HFFc6 (cell line): Measurements from ENCODE around the gene GGACT. TPM values are rescaled to one million over a fixed set of nuclear protein-coding genes. Genes with fewer than 3 reads are reported as not detected.

Source experiments
- DNase-seq: peaks from one replicate; pipeline ENCODE4 v3.0.0-alpha.2; 2018
- H3K27ac Mint-ChIP-seq: 2 replicates; pipeline ENCODE4 v1.8.0; 2020; ENCODE audit warnings: mild to moderate bottlenecking, mixed read lengths
- H3K27me3 Mint-ChIP-seq: 2 replicates; pipeline ENCODE4 v1.8.0; 2021; ENCODE audit warnings: mild to moderate bottlenecking, moderate library complexity, mixed read lengths; ENCODE audit not compliant: insufficient read depth
- H3K36me3 Mint-ChIP-seq: 2 replicates; pipeline ENCODE4 v1.8.0; 2021; ENCODE audit warnings: low read depth, mixed read lengths
- H3K4me1 Mint-ChIP-seq: 2 replicates; pipeline ENCODE4 v1.8.0; 2020; ENCODE audit warnings: low read depth, mixed read lengths
- H3K4me3 Mint-ChIP-seq: 2 replicates; pipeline ENCODE4 v1.8.0; 2020; ENCODE audit warnings: mild to moderate bottlenecking, moderate library complexity, mixed read lengths
- H3K9me3 Mint-ChIP-seq: 2 replicates; pipeline ENCODE4 v1.8.0; 2020; ENCODE audit warnings: mild to moderate bottlenecking, mixed read lengths
- CTCF ChIP-seq: fragments of 200-600 bp; sonication (generic); IDR thresholded peaks from 2 replicates; pipeline ENCODE4 v1.5.0; 2021; ENCODE audit warnings: antibody characterized with exemption, mild to moderate bottlenecking
- total RNA-seq, 6 experiments: library from RNA; stranded (reverse); fragmentation: NEBNext Ultra II Directional; extraction: Animal tissue kit (Norgen Biotek cat#: 25700); gene quantifications; 2 replicates in 1 of 6; 3 replicates in 5 of 6; pipeline ENCODE4 v1.2.3, GENCODE V29; 2021

GGACT gene
- total RNA-seq, 6 experiments from 2014 or later, result 0.99 to 3.0 (median 1.8) TPM

GRCh38 chr13:100534147-100534843, 54.3 kb downstream of the GGACT start:
- DNase-seq, result no peak
- Mint-ChIP-seq H3K4me1 (peaks cover 7% of the 10 kb centered on the region; the same call in 1 of the 2 replicates), H3K9me3 (no peaks in the 10 kb centered on the region), H3K4me3 (no peak overlapping the region), H3K27me3 (peaks cover 5% of the 10 kb centered on the region), H3K36me3 (peaks cover 9% of the 10 kb centered on the region), H3K27ac (no peak overlapping the region)
- no peak for TF ChIP-seq CTCF

GRCh38 chr13:100533588-100534041, 55.0 kb downstream of the GGACT start:
- no peak for DNase-seq

GRCh38 chr13:100532836-100533435, 55.7 kb downstream of the GGACT start:
- no peak for DNase-seq
- H3K4me3 Mint-ChIP-seq, result no peak overlapping the region

More at GRCh38 chr13:100533588-100534041, 55.0 kb downstream of the GGACT start:
- H3K36me3 Mint-ChIP-seq, result peaks cover 13% of the 10 kb centered on the region
- peaks cover 5% of the 10 kb centered on the region for H3K27me3 Mint-ChIP-seq
- peaks cover 7% of the 10 kb centered on the region; the same call in 1 of the 2 replicates for H3K4me1 Mint-ChIP-seq
- no peak overlapping the region for H3K27ac Mint-ChIP-seq
- no peak for TF ChIP-seq CTCF
- H3K9me3 Mint-ChIP-seq, result no peaks in the 10 kb centered on the region
- no peak overlapping the region for H3K4me3 Mint-ChIP-seq

GRCh38 chr13:100532090-100532766, 56.4 kb downstream of the GGACT start:
- no peak for DNase-seq
- peaks cover 5% of the 10 kb centered on the region for H3K27me3 Mint-ChIP-seq
- H3K4me1 Mint-ChIP-seq, result peaks cover 7% of the 10 kb centered on the region; the same call in 1 of the 2 replicates
- TF ChIP-seq CTCF, result no peak
- peaks cover 13% of the 10 kb centered on the region for H3K36me3 Mint-ChIP-seq
- H3K4me3 Mint-ChIP-seq, result no peak overlapping the region
- no peak overlapping the region for H3K27ac Mint-ChIP-seq
- H3K9me3 Mint-ChIP-seq, result no peaks in the 10 kb centered on the region

More at GRCh38 chr13:100532836-100533435, 55.7 kb downstream of the GGACT start:
- peaks cover 7% of the 10 kb centered on the region; the same call in 1 of the 2 replicates for H3K4me1 Mint-ChIP-seq
- no peak overlapping the region for H3K27ac Mint-ChIP-seq
- H3K27me3 Mint-ChIP-seq, result peaks cover 5% of the 10 kb centered on the region
- no peak for TF ChIP-seq CTCF
- H3K36me3 Mint-ChIP-seq, result peaks cover 13% of the 10 kb centered on the region
- no peaks in the 10 kb centered on the region for H3K9me3 Mint-ChIP-seq

GRCh38 chr13:100530671-100531213, 57.8 kb downstream of the GGACT start:
- H3K36me3 Mint-ChIP-seq, result peaks cover 13% of the 10 kb centered on the region
- peaks cover 7% of the 10 kb centered on the region; the same call in 1 of the 2 replicates for H3K4me1 Mint-ChIP-seq
- H3K9me3 Mint-ChIP-seq, result no peaks in the 10 kb centered on the region
- H3K27ac Mint-ChIP-seq, result no peak overlapping the region
- H3K4me3 Mint-ChIP-seq, result no peak overlapping the region
- TF ChIP-seq CTCF, result no peak
- H3K27me3 Mint-ChIP-seq, result peaks cover 5% of the 10 kb centered on the region
- no peak for DNase-seq
